H1 (cell line): ENCODE results near the gene SLC5A7. TPM values are rescaled to one million over a fixed set of nuclear protein-coding genes. Genes with fewer than 3 reads are reported as not detected.

Source experiments
- CTCF ChIA-PET: fragments of 300-600 bp; sonication (Branson Sonifier 250); formaldehyde crosslinking; loops from one replicate; lab custom pipeline; 2021; ENCODE audit not compliant: partially characterized antibody; lab: Charles Lee
- POLR2A ChIA-PET: fragments of 300-600 bp; sonication (Branson Sonifier 250); formaldehyde crosslinking; loops from one replicate; lab custom pipeline; 2021; ENCODE audit warnings: inconsistent platforms; ENCODE audit not compliant: partially characterized antibody; lab: Charles Lee
- DNase-seq, 2 experiments: peaks; one replicate each; pipeline versions ENCODE4 v3.0.0 to v3.0.0-alpha.2; 2010 to 2022; ENCODE audit warnings: low spot score in 2 of 2, low read depth in 1 of 2, mixed read lengths in 1 of 2
- FAIRE-seq: peaks from 2 replicates; lab custom pipeline; 2011; peaks lifted over from hg19 to GRCh38; lab: Jason Lieb, UNC
- H2AFZ ChIP-seq: 2 replicates; pipeline ENCODE4 v1.8.1; 2012; ENCODE audit warnings: low read length, inconsistent platforms
- H2AK5ac ChIP-seq: 2 replicates; pipeline ENCODE4 v1.6.1; 2013; ENCODE audit warnings: low read depth, low read length
- H2BK120ac ChIP-seq: replicated peaks from 2 replicates; pipeline ENCODE3; 2013; ENCODE audit warnings: low read depth, low read length, inconsistent platforms
- H2BK12ac ChIP-seq: 2 replicates; pipeline ENCODE4 v1.6.1; 2013; ENCODE audit warnings: low read depth, low read length
- H2BK15ac ChIP-seq: 2 replicates; pipeline ENCODE4 v1.6.1; 2013; ENCODE audit warnings: low read length
- H2BK20ac ChIP-seq: 2 replicates; pipeline ENCODE4 v1.6.1; 2013; ENCODE audit warnings: low read length
- H2BK5ac ChIP-seq: 2 replicates; pipeline ENCODE4 v1.6.1; 2013; ENCODE audit warnings: low read depth, low read length
- H3K14ac ChIP-seq: 2 replicates; pipeline ENCODE4 v1.6.1; 2013; ENCODE audit warnings: inconsistent platforms; ENCODE audit not compliant: insufficient read length
- H3K18ac ChIP-seq: 2 replicates; pipeline ENCODE4 v1.6.1; 2013; ENCODE audit warnings: low read length; ENCODE audit errors: extremely low read depth
- H3K23ac ChIP-seq: 2 replicates; pipeline ENCODE4 v1.6.1; 2013; ENCODE audit warnings: inconsistent platforms; ENCODE audit not compliant: insufficient read length
- H3K23me2 ChIP-seq: 2 replicates; pipeline ENCODE4 v1.6.1; 2013; ENCODE audit warnings: low read depth, low read length
- H3K27ac ChIP-seq: 2 replicates; pipeline ENCODE4 v1.6.1; 2011; ENCODE audit warnings: low read depth, low read length, inconsistent platforms
- H3K27me3 ChIP-seq, 4 experiments: replicated peaks in 1 of 4; 1 replicate in 1 of 4; 2 replicates in 3 of 4; pipeline versions ENCODE4 v1.6.1 to v1.8.1; 2011 to 2013; ENCODE audit warnings: low read length in 3 of 4, mild to moderate bottlenecking in 3 of 4, inconsistent platforms in 2 of 4, mixed read lengths in 2 of 4, moderate library complexity in 1 of 4; ENCODE audit not compliant: control insufficient read depth in 3 of 4, insufficient read depth in 3 of 4; ENCODE audit errors: extremely low read depth in 1 of 4
- H3K36me3 ChIP-seq, 4 experiments: 2 replicates each; pipeline versions ENCODE4 v1.6.1 to v1.8.1; 2011 to 2013; ENCODE audit warnings: mild to moderate bottlenecking in 4 of 4, low read length in 3 of 4, moderate library complexity in 2 of 4, control low read depth in 1 of 4, inconsistent platforms in 1 of 4; ENCODE audit not compliant: insufficient read depth in 4 of 4, control insufficient read depth in 2 of 4
- H3K4ac ChIP-seq: replicated peaks from 2 replicates; pipeline ENCODE3; 2013; ENCODE audit warnings: low read length, low read depth, mixed read lengths, inconsistent platforms; ENCODE audit not compliant: insufficient read length
- H3K4me1 ChIP-seq, 4 experiments: replicated peaks in 1 of 4; 1 replicate in 1 of 4; 2 replicates in 3 of 4; pipeline versions ENCODE4 v1.6.1 to v1.8.1; 2011 to 2013; ENCODE audit warnings: low read length in 3 of 4, inconsistent platforms in 2 of 4, mixed read lengths in 1 of 4; ENCODE audit not compliant: insufficient read depth in 4 of 4, control insufficient read depth in 3 of 4
- H3K4me2 ChIP-seq, 2 experiments: 2 replicates each; pipeline versions ENCODE4 v1.6.1 to v1.8.1; 2011 to 2013; ENCODE audit warnings: low read depth in 2 of 2, low read length in 2 of 2, control low read depth in 1 of 2, inconsistent platforms in 1 of 2, mild to moderate bottlenecking in 1 of 2; ENCODE audit not compliant: insufficient read depth in 1 of 2
- H3K4me3 ChIP-seq, 4 experiments: fragments of 200-600, 300-600 bp in 1 of 4; sonication (generic), shearing (Covaris generic), sonication (Bioruptor Twin) in 1 of 4; 2 replicates each; pipeline versions ENCODE4 v1.5.1 to v1.8.1; 2011 to 2016; ENCODE audit warnings: low read length in 4 of 4, low read depth in 3 of 4, control low read depth in 2 of 4, inconsistent platforms in 2 of 4, mild to moderate bottlenecking in 2 of 4, mixed read lengths in 1 of 4, moderate library complexity in 1 of 4; ENCODE audit not compliant: insufficient read depth in 2 of 4; ENCODE audit errors: extremely low read depth in 1 of 4
- H3K56ac ChIP-seq: replicated peaks from 2 replicates; pipeline ENCODE3; 2013; ENCODE audit warnings: low read depth, mild to moderate bottlenecking, mixed read lengths, low read length, inconsistent platforms; ENCODE audit not compliant: insufficient read length
- H3K79me1 ChIP-seq: 2 replicates; pipeline ENCODE4 v1.6.1; 2013; ENCODE audit warnings: low read depth, low read length, control low read depth
- H3K79me2 ChIP-seq, 2 experiments: 2 replicates each; pipeline versions ENCODE4 v1.6.1 to v1.8.1; 2012 to 2013; ENCODE audit warnings: low read length in 2 of 2, mild to moderate bottlenecking in 2 of 2, inconsistent platforms in 1 of 2; ENCODE audit not compliant: insufficient read depth in 2 of 2, control insufficient read depth in 1 of 2
- H3K9ac ChIP-seq, 4 experiments: replicated peaks in 1 of 4; 1 replicate in 1 of 4; 2 replicates in 3 of 4; pipeline versions ENCODE4 v1.6.1 to v1.8.1; 2011 to 2013; ENCODE audit warnings: low read depth in 3 of 4, low read length in 3 of 4, control low read depth in 2 of 4, mild to moderate bottlenecking in 2 of 4, moderate library complexity in 2 of 4, inconsistent platforms in 1 of 4; ENCODE audit errors: extremely low read depth in 1 of 4
- H3K9me3 ChIP-seq, 2 experiments: 2 replicates each; pipeline versions ENCODE4 v1.6.1 to v1.8.1; 2012 to 2013; ENCODE audit warnings: mild to moderate bottlenecking in 2 of 2, moderate library complexity in 2 of 2, control low read depth in 1 of 2, inconsistent platforms in 1 of 2, low read depth in 1 of 2, low read length in 1 of 2, mixed read lengths in 1 of 2; ENCODE audit not compliant: insufficient read depth in 2 of 2
- H4K20me1 ChIP-seq, 2 experiments: replicated peaks in 1 of 2; 2 replicates each; pipeline versions ENCODE3 to v1.8.1; 2011 to 2013; ENCODE audit warnings: inconsistent platforms in 2 of 2, low read length in 2 of 2, mild to moderate bottlenecking in 1 of 2; ENCODE audit not compliant: insufficient read depth in 2 of 2, control insufficient read depth in 1 of 2
- H4K5ac ChIP-seq: 2 replicates; pipeline ENCODE4 v1.6.1; 2013; ENCODE audit warnings: low read length, low read depth, mixed read lengths, inconsistent platforms; ENCODE audit not compliant: insufficient read length
- H4K8ac ChIP-seq: 2 replicates; pipeline ENCODE4 v1.8.0; 2013; ENCODE audit warnings: mild to moderate bottlenecking, moderate library complexity, low read length, inconsistent platforms; ENCODE audit not compliant: insufficient read depth; ENCODE audit errors: extremely low read depth
- H4K91ac ChIP-seq: replicated peaks from 2 replicates; pipeline ENCODE3; 2013; ENCODE audit warnings: low read length, mixed read lengths, inconsistent platforms; ENCODE audit not compliant: insufficient read length
- POLR2A ChIP-seq, 2 experiments: IDR thresholded peaks; 1 replicate in 1 of 2; 2 replicates in 1 of 2; pipeline ENCODE4 v1.6.1; 2011; ENCODE audit warnings: low read depth in 2 of 2, low read length in 2 of 2, mild to moderate bottlenecking in 2 of 2; ENCODE audit errors: control extremely low read depth in 1 of 2
- RFX5 ChIP-seq: IDR thresholded peaks from 2 replicates; pipeline ENCODE4 v1.6.1; 2011; ENCODE audit warnings: low read depth, low read length, improper control_type of control experiment, borderline replicate concordance
- ZNF274 ChIP-seq: IDR thresholded peaks from 2 replicates; pipeline ENCODE4 v1.7.0; 2012; ENCODE audit warnings: low read length, borderline replicate concordance; ENCODE audit errors: extremely low read depth
- WGBS, 2 experiments: shearing (Covaris generic) in 1 of 2; methylation state at CpG; one replicate each; pipeline versions ENCODE4 v1.1.6 to v1.1.7; 2013 to 2015; ENCODE audit warnings: low lambda C conversion rate in 2 of 2, mixed read lengths in 2 of 2, inconsistent platforms in 1 of 2, low coverage in 1 of 2, missing lambda C conversion rate in 1 of 2; ENCODE audit not compliant: insufficient replicate concordance in 2 of 2, insufficient coverage in 1 of 2, insufficient read length in 1 of 2; ENCODE audit errors: extremely low coverage in 1 of 2, missing lambda C conversion rate in 1 of 2; 5-methylcytosine and 5-hydroxymethylcytosine counted together
- polyA plus RNA-seq, 7 experiments: library from polyadenylated mRNA; depleted of rRNA in 3 of 7; stranded (reverse) in 5 of 7; unstranded in 2 of 7; fragments of >200 nt in 5 of 7; fragments of 200-250 nt in 2 of 7; gene quantifications; 1 replicate in 5 of 7; 2 replicates in 1 of 7; 4 replicates in 1 of 7; pipeline versions ENCODE4 v1.2.1 to v1.2.3, GENCODE V29; 2011 to 2013; ENCODE audit warnings: missing spikeins in 2 of 7, mixed read lengths in 2 of 7
- total RNA-seq: library from RNA; stranded (reverse); fragmentation: NEBNext Ultra II Directional; extraction: Animal tissue kit (Norgen Biotek cat#: 25700); gene quantifications from 2 replicates; pipeline ENCODE4 v1.2.1, GENCODE V29; 2021

The SLC5A7 gene
- total and polyA plus RNA-seq, 2 of the 8 experiments (the other 6 are each of a cell fraction or from before 2014, with no cell fraction given), result 0.15 to 0.30 TPM

- Histone ChIP-seq H3K9me3 (no peaks in the 10 kb centered on the region), H3K4me1 (no peaks in the 10 kb centered on the region), H2BK15ac (no peak overlapping the region), H4K91ac (no peak overlapping the region), H3K9ac (no peak overlapping the region), H4K8ac (no peak overlapping the region), H2BK12ac (no peak overlapping the region), H2BK20ac (no peak overlapping the region), H3K4me2 (no peak overlapping the region), H2AK5ac (no peak overlapping the region), H3K36me3 (no peaks in the 10 kb centered on the region), H3K4me3 (no peak overlapping the region), H2AFZ (no peak overlapping the region), H3K27me3 (no peaks in the 10 kb centered on the region), H3K23ac (no peak overlapping the region), H3K18ac (no peak overlapping the region), H3K4ac (no peak overlapping the region), H4K5ac (no peak overlapping the region), H3K79me1 (no peaks in the 10 kb centered on the region), H2BK120ac (no peak overlapping the region), H3K56ac (no peak overlapping the region), H3K14ac (no peak overlapping the region)
- CTCF ChIA-PET, result no interaction called here
- FAIRE-seq (no peak), DNase-seq (no peak)
- no peak for TF ChIP-seq RFX5
- TF ChIP-seq POLR2A (IDR thresholded peaks at IDR 0.05; ENCODE audit: control extremely low read depth in 1 of 2, low read depth in 2 of 2, low read length in 2 of 2), result no peak
- no peak for TF ChIP-seq ZNF274
- TF ChIP-seq, all 59 proteins: peak for 0
- H3K23me2 ChIP-seq, result no peaks in the 10 kb centered on the region
- no peaks in the 10 kb centered on the region for H3K79me2 ChIP-seq
- 93% methylated on average over 3 of the region's 3 CpGs; no CpG with 5 or more reads in 1 of the 2 experiments for WGBS, 2 experiments
- H2BK5ac ChIP-seq, result no peak overlapping the region
- no peaks in the 10 kb centered on the region for H4K20me1 ChIP-seq
- POLR2A ChIA-PET, result no interaction called here
- no peak overlapping the region for H3K27ac ChIP-seq
Observed at GRCh38 chr2:108058576-108059137, 72.3 kb downstream of the SLC5A7 start.
